ENCODE measurements around the gene HBZ.
"Not testable (repeated sequence)": the region's sequence is repeated elsewhere in the genome, so short reads cannot be mapped to it uniquely, and the experiment has no call there.

The HBZ gene

DNA sequence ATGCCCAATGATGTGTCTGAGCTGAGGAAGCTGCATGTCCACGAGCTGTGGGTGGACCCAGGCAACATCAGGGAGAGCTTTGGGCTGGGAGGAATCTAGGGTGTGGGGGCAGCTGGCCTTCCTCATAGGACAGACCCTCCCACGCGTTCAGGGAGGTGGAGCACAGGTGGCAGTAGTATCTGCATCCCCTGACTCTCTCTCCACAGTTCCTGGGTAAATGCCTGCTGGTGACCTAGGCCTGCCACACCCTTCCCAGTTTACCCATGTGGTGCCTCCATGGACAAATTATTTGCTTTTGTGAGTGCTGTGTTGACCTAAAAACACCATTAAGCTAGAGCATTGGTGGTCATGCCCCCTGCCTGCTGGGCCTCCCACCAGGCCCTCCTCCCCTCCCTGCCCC is 16.6 kb downstream of the HBZ start:
- Histone ChIP-seq H3K27ac (no peak overlapping the region), H3K36me3 (no peaks in the 10 kb centered on the region), H3K9me3 (no peaks in the 10 kb centered on the region), H3K4me3 (no peak overlapping the region), H3K27me3 (peaks cover 14 to 73% of the 10 kb centered on the region in 2 donors), H3K4me1 (peaks cover 10 to 18% (median 16%) of the 10 kb centered on the region in 4 donors)
- DNase-seq: no peak
- intact Hi-C loops (cut with DNase I; ENCODE audit: low total_unique reads): no loop called here
- TF ChIP-seq CTCF (IDR thresholded peaks at IDR 0.05): no peak

DNA sequence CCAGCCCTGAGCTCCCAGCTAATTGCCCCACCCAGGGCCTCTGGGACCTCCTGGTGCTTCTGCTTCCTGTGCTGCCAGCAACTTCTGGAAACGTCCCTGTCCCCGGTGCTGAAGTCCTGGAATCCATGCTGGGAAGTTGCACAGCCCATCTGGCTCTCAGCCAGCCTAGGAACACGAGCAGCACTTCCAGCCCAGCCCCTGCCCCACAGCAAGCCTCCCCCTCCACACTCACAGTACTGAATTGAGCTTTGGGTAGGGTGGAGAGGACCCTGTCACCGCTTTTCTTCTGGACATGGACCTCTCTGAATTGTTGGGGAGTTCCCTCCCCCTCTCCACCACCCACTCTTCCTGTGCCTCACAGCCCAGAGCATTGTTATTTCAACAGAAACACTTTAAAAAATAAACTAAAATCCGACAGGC is 17.7 kb downstream of the HBZ start:
- intact Hi-C loops (cut with DNase I; ENCODE audit: low total_unique reads); H3K27ac ChIP-seq; H3K4me3 ChIP-seq; DNase-seq; H3K36me3 ChIP-seq; H3K9me3 ChIP-seq: not testable (repeated sequence)
- Histone ChIP-seq H3K27me3 (peaks cover 13 to 79% of the 10 kb centered on the region in 2 donors), H3K4me1 (peaks cover 10 to 16% (median 14%) of the 10 kb centered on the region in 4 donors)

DNA sequence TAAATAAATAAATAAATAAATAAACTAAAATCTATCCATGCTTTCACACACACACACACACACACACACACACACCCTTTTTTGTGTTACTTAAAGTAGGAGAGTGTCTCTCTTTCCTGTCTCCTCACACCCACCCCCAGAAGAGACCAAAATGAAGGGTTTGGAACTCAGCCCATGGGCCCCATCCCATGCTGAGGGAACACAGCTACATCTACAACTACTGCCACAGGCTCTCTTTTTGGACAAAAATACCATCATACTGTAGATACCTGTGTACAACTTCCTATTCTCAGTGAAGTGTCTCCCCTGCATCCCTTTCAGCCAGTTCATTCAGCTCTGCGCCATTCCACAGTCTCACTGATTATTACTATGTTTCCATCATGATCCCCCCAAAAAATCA is 18.3 kb downstream of the HBZ start:
- peaks cover 6 to 78% of the 10 kb centered on the region in 2 donors for H3K27me3 ChIP-seq

DNA sequence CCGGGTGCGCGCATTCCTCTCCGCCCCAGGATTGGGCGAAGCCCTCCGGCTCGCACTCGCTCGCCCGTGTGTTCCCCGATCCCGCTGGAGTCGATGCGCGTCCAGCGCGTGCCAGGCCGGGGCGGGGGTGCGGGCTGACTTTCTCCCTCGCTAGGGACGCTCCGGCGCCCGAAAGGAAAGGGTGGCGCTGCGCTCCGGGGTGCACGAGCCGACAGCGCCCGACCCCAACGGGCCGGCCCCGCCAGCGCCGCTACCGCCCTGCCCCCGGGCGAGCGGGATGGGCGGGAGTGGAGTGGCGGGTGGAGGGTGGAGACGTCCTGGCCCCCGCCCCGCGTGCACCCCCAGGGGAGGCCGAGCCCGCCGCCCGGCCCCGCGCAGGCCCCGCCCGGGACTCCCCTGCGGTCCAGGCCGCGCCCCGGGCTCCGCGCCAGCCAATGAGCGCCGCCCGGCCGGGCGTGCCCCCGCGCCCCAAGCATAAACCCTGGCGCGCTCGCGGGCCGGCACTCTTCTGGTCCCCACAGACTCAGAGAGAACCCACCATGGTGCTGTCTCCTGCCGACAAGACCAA is 20.0 kb downstream of the HBZ start, which contains the start of gene HBA2:
TSS of gene HBA2 (plus strand) at position 503 of the 568 bp plus-strand sequence. CDS start at position 540, 37 bp downstream.
- H3K27ac ChIP-seq; H3K4me1 ChIP-seq; H3K4me3 ChIP-seq; intact Hi-C loops (cut with DNase I; ENCODE audit: low total_unique reads); H3K9me3 ChIP-seq; DNase-seq; H3K36me3 ChIP-seq: not testable (repeated sequence)
- H3K27me3 ChIP-seq: peaks cover 0 to 70% of the 10 kb centered on the region in 2 donors

More for the DNA sequence above, 18.3 kb downstream of the HBZ start:
- no peak overlapping the region for H3K27ac ChIP-seq
- H3K36me3 ChIP-seq: no peaks in the 10 kb centered on the region
- peaks cover 3 to 9% (median 7%) of the 10 kb centered on the region in 4 donors for H3K4me1 ChIP-seq
- intact Hi-C loops (cut with DNase I; ENCODE audit: low total_unique reads): no loop called here
- DNase-seq: no peak
- H3K4me3 ChIP-seq: no peak overlapping the region
- H3K9me3 ChIP-seq: no peaks in the 10 kb centered on the region
- no peak for TF ChIP-seq CTCF (IDR thresholded peaks at IDR 0.05)

DNA sequence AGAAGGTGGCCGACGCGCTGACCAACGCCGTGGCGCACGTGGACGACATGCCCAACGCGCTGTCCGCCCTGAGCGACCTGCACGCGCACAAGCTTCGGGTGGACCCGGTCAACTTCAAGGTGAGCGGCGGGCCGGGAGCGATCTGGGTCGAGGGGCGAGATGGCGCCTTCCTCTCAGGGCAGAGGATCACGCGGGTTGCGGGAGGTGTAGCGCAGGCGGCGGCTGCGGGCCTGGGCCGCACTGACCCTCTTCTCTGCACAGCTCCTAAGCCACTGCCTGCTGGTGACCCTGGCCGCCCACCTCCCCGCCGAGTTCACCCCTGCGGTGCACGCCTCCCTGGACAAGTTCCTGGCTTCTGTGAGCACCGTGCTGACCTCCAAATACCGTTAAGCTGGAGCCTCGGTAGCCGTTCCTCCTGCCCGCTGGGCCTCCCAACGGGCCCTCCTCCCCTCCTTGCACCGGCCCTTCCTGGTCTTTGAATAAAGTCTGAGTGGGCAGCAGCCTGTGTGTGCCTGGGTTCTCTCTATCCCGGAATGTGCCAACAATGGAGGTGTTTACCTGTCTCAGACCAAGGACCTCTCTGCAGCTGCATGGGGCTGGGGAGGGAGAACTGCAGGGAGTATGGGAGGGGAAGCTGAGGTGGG is 20.9 kb downstream of the HBZ start:
- H3K4me3 ChIP-seq; intact Hi-C loops (cut with DNase I; ENCODE audit: low total_unique reads); DNase-seq; H3K27ac ChIP-seq; H3K9me3 ChIP-seq; H3K36me3 ChIP-seq; H3K4me1 ChIP-seq: not testable (repeated sequence)
- peaks cover 0 to 70% of the 10 kb centered on the region in 2 donors for H3K27me3 ChIP-seq

- H3K27ac ChIP-seq; H3K4me1 ChIP-seq; H3K4me3 ChIP-seq; H3K36me3 ChIP-seq; DNase-seq; H3K9me3 ChIP-seq; intact Hi-C loops (cut with DNase I; ENCODE audit: low total_unique reads): not testable (repeated sequence)
- peaks cover 0 to 70% of the 10 kb centered on the region in 2 donors for H3K27me3 ChIP-seq
These were observed 21.7 kb downstream of the HBZ start for GRCh38 chr16:173928-174769.

GRCh38 chr16:175011-175949 is 22.8 kb downstream of the HBZ start:
- Histone ChIP-seq H3K4me1 (peaks cover 0 to 10% (median 6%) of the 10 kb centered on the region in 4 donors), H3K4me3 (no peak overlapping the region), H3K27me3 (peaks cover 0 to 73% of the 10 kb centered on the region in 2 donors), H3K36me3 (no peaks in the 10 kb centered on the region), H3K27ac (no peak overlapping the region), H3K9me3 (no peaks in the 10 kb centered on the region)
- intact Hi-C loops (cut with DNase I; ENCODE audit: low total_unique reads): no loop called here
- DNase-seq: no peak
- TF ChIP-seq CTCF (IDR thresholded peaks at IDR 0.05): no peak

GRCh38 chr16:176006-176405 is 23.6 kb downstream of the HBZ start:
- peaks cover 0 to 73% of the 10 kb centered on the region in 2 donors for H3K27me3 ChIP-seq
- H3K9me3 ChIP-seq; H3K4me3 ChIP-seq; intact Hi-C loops (cut with DNase I; ENCODE audit: low total_unique reads); DNase-seq; H3K36me3 ChIP-seq; H3K27ac ChIP-seq: not testable (repeated sequence)
- H3K4me1 ChIP-seq: peaks cover 5 to 18% (median 14%) of the 10 kb centered on the region in 4 donors

GRCh38 chr16:176477-177382 is 24.3 kb downstream of the HBZ start, which contains the start of gene HBA1:
Gene HBA1 (plus strand): TSS chr16:176680. CDS start chr16:176717, 37 bp downstream.
- intact Hi-C loops (cut with DNase I; ENCODE audit: low total_unique reads); H3K9me3 ChIP-seq; H3K4me3 ChIP-seq; H3K27ac ChIP-seq; DNase-seq; H3K36me3 ChIP-seq: not testable (repeated sequence)
- Histone ChIP-seq H3K27me3 (peaks cover 0 to 69% of the 10 kb centered on the region in 2 donors), H3K4me1 (peaks cover 10 to 24% (median 19%) of the 10 kb centered on the region in 4 donors)
